ENCODE measurements around the gene CDH12.
"Not testable (repeated sequence)": the region's sequence is repeated elsewhere in the genome, so short reads cannot be mapped to it uniquely, and the experiment has no call there.

CDH12 gene

DNA sequence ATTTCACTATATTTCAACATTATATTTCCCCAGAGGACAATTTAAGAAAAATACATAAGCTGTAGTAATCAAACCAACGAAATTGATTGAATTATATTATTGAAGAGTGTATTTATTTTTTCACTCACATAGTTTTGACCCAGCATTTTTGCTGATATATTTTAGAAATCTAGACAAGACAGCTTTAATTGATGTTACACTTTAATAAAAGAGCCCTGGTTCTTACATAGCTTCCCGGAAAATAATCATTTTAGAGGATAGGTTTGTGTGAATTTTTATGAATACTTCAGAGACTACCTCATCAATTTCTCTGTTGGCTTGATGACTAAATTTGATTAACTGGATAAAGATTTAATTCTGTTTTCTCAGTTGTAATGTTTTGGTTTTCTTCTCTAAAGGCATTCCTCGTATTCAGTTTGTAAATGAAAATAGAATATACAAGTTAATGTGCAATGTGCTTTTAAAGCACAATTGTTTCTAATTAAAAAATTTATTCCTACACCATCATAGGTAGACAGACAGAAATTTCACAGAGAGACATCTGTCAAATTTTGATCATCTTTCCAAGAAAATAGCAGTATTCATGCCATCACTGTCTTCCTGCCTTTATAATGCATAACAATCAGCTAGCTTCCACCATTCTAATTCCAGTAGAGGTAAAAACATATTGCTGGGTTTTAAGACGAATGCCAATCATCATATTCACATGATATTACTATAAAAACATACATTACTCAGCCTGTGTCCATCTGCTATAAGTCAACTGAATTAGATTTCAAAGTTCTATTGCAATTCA, 441.4 kb downstream of the CDH12 start:
- ATAC-seq = no peak

DNA sequence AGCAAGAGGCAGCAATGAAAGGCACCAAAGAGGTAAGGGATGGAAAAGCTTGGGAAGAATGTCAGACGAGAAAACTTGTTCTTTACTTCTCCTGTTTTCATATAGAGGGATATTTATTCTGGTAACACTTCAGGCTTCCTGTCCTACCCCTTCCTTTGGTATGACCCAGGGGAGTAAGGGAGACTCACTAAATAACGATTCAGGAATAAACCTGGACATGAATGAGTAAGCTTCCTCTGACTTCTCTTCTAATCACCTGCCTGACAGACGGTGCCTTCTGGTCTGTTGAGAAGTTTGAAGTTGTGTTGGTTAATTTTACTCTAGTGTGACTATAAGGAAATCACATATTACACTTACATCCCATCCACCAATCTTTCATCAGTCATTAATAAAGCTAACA, 461.2 kb downstream of the CDH12 start:
- ATAC-seq = no peak

DNA sequence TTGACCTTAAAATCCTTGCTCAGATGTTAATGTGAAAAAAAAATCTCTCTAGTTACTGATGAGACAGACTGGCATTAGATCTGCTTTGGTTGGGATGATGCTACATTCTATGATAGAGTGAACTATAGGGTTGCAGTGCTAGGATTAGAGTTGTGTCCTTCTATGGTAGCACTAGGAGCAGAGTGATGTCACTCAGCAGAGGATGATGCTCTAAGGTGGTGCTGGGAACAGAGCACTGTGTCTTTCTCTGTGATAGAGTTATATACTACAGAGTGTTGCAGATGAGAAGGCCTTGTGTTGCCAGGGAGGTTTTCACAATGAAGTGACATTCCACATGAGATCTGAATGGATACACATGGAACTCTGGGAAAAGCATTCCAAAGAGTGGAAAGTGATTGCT, 462.3 kb downstream of the CDH12 start:
- ATAC-seq = no peak

DNA sequence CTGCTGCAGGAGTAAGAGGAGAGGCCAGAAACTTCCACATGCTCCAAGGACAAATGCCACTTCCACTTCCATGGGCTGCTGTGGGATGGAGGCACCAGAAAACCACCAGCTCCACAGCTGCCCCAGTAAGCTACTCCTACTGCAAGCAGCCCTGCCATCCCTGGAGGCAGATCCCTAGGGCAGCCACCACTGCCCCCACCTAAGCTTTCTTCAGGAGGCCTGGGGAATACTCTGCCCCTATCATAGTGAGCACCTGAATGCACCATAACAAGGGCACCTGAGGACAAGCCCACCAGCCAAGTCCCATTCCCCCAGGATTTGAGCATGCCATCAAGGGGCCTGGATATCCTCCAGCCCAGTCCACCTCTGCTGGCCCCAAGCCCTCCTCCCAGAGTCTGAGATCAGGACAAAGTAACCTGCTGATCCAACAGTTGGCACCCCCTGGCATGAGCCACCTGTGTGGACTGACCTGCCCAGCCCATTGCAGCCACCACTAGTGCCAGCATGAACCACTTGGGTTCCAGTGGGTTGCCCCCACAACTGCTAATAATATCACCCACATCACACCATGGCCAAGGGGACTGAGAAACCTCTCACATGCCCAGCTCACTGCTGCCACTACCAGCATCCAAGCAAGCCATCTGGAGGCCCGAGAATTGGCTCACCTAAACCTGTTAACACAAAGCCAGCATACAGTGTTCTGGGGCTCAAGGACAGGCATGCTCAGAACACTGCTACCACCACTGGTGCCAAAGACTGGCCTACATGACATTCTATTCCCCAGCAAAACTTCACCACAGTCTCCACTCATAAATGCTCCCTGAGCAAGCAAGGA, 480.1 kb downstream of the CDH12 start:
- no peak for ATAC-seq

DNA sequence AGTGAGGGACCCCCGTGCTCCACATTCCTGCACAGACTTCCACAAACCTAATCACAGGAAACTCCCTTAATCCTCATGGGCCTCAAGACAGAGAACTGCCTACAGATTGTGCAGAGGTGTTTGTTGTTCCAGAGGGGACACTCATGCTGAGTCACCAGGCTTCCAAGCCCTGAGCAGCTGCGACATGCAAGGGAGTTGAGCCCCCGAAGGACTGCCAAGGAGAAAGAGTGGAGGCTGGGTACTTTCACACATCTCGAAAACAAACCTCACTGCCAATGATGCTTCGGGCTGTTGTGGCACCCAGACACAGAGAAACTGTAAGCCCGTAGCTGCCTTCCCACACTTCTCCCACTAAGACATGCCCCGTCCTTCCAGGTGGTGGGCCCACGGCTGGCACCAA, 480.8 kb downstream of the CDH12 start:
- ATAC-seq = no peak

DNA sequence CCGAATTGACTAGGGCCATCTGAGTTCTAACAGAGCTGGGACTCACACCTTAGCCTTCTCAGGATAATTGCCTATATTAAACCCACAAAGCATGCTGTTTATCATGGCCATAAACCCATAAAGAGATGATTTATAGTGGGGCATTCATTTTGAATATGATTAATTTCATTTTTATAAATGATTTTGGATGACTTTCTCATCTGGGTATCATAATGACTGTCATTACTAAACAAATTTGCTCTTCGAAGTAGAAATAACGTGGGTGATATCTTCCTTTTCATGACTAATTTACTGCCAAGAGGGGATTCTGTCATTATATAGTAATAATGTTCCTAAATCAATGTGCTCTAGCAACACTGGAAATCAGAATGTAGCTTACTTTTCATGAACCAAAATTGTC, 498.2 kb downstream of the CDH12 start:
- no peak for ATAC-seq

DNA sequence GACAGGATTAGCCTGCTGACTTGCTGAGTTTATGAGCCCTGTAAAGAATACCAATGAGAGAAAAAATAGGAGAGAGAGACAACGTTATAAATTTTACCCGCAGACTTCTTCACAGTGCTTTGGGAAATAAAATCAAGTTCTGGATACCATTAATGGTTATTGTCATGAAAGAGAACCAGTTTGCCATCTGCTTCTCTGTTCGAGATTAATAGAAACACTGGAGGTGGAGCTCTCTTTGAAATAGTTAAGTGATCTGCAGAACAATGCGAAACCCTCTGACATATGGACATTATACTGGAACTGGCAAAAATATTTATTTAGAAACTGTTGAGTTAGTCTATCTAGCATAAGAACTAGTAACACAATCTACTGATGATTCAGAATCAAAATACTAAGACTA, 500.7 kb downstream of the CDH12 start:
- ATAC-seq = no peak

DNA sequence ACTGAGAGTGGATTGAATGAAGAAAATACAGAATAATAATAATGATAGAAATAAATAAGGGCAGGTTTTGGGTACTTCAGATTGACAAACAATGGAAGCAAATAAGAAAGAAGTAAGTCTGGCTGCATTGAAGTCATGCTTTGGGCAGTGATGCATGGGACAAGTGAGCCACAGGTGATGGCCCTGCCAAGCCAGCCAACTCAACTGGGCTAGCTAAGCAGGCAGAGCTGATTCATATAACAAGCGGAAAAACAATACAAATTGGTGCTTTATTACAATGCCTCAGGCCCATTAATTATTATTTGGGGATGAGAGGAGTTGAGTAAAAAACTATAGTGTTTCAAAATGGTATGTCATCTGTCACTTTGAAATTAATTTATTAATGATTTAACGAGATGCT, 502.0 kb downstream of the CDH12 start:
- no peak for ATAC-seq

DNA sequence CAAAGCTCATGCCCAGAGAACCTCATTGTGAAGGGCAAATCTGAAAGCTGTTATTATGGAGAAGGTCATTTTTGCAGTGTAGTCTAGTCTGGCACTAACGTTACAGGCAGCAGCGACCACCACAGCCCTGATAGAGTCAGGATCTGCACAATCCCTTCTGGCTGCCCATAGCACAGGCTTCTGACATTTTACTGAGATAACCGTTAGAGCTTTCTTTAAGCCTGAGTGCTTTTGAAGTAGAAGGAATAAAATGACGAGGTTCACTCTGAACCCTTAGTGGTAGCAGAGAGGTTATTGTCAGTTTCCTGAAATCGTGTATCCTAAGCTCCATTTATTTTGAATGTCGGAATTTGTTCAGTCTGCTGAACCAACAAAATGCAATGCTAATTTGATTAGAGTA, 505.1 kb downstream of the CDH12 start:
- no peak for ATAC-seq

DNA sequence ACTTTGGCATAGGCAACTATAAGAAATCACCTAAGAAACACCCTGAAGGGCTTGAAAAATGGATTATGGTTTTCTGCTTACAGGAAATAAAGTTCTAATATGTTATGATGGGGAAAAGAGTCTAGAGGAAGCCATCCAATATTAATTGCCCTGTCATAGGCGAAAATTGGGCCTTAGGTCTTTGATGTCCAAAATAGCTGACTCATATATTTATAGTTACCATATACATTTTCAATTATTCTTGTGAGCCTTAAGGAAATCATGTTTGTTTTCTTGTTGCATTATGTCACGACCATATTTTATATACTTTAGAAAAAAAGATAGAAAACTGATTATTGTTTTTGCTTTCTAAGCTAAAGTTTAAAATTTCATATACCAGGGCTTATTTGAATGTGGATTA, 509.1 kb downstream of the CDH12 start:
- ATAC-seq = no peak

DNA sequence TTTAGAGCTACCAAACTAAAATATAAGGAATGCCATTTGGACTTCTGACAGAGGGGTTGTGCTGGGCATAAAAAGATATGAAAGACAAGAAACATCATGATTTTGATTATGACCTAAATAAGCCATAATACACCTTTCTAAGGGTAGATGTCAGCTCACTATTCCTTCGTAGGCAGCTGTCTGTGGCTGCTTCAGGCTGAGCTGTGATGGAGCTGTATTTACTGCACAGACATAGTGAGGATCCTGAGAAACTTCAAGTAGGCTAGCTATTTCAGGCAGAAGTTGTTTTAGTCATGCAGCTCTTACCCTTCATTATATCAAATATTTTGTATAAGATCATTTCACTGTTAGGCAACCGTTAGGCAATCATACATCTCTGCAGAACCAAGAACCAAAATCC, 511.7 kb downstream of the CDH12 start:
- ATAC-seq = no peak

DNA sequence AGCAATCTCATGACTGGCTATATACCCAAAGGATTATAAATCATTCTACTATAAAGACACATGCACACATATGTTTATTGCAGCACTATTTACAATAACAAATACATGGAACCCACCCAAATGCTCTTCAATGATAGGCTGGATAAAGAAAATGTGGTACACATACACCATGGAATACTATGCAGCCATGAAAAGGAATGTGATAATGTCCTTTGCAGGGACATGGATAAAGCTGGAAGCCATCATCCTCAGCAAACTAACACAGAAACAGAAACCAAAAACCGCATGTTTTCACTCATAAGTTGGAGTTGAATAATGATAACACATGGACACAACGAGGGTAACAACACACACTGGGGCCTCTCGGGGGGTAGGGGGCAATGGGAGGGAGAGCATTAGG, 520.2 kb downstream of the CDH12 start:
- not testable (repeated sequence) for ATAC-seq

DNA sequence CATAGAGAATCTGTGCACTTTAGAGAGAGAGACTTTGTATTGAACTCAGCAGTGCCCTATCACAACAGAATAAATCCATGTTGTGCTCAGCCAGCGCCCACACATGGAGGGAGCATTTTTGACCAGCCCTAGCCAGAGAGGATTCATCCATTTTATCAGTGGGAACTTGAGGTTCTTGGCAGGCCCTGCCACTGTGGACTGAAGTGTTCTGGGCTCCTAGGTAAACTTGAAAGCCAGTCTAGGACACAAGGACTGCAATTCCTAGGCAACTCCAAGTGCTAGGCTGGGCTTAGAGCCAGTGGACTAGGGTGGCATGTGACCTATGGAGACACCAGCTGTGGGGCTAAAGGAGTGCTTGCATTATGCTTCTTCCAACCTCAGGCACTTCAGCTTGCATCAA, 523.5 kb downstream of the CDH12 start:
- ATAC-seq = no peak

DNA sequence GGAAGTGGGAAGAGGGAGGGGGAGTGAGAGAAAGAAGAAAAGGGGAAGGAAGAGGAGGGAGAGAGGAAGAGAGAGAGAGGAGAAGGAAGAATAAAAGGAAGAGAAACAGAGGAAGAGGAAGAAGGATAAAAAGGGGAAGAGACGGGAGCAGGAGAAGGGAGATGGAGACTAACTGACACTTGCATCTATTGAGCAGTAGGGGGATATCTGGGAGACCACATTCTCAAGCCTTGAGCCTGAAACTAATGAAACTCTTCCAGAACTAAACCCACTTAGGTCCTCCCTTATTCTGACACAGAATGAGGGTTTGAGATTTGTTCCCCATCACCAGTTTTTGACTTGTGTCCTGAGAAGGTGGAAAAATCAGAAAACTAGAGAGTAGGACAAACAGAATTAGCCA, 533.3 kb downstream of the CDH12 start:
- ATAC-seq = no peak

DNA sequence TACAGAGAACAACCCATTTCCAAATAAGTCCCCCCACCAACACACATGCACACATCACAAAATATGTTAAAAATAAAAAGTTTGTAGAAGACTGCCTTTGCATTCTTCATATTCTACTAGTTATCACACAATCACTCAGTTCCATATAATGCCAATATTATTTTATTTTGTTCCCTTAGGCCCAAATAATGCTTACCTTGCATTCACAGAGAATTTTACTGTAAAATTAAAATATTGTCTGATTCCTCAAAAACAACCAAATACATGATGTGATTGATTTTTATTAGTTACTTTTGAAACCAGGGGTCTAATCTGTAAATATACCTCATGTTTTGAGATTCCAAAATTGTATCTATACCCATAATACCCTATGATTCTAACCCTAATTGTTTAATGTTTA, 536.9 kb downstream of the CDH12 start:
- ATAC-seq = no peak

DNA sequence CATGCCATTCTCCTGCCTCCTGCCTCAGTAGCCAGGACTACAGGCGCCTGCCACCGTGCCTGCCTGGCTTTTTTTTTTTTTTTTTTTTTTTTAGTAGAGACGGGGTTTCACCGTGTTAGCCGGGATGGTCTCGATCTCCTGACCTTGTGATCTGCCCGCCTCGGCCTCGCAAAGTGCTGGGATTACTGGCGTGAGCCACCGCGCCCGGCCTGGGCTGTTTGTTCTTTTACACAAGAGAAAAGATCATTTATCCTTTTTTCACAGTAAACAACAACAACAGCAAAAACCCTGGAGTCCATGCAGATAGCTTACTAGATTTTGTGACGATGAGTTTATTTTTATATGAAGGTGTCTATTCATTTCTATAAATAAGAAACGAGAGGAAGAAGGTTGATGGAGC, 538.1 kb downstream of the CDH12 start:
- not testable (repeated sequence) for ATAC-seq

DNA sequence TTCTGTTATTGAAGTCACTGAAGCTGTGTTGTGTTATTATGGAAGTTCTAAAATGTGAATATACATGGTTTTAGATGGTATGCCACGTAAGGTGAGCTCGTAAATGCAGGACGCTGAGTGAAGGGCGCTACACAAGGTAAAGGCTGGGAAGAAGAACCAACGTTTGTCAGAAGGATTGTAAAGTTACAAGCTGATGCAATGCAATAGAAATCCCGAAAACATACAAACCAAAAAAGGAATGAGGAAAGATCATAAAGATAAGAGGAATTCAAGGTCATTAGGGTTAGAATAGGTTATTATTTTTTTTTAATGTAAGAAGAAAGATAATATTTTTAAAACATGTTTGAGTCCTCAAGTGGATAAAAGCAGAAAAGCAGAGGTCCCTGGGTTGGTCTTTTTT, 538.6 kb downstream of the CDH12 start:
- ATAC-seq = no peak

DNA sequence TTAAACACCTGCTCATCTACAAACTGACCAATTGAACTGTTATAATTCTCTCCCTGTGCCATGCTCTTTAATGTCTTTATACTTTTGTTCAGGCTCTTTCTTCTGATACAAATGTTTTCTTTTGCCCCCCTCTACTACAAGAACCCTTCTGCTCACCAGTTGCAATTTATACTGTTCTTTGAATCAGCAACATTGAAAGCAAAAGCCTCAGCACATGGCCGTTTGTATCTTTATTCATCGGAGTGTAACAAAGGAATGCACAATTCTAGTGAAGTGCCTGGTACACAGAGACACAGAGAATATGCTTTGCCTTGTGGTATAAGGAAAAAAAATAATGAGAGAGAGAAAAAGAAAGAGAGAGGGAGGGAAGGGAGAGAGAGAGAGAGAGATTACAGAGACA, 547.1 kb downstream of the CDH12 start:
- no peak for ATAC-seq

DNA sequence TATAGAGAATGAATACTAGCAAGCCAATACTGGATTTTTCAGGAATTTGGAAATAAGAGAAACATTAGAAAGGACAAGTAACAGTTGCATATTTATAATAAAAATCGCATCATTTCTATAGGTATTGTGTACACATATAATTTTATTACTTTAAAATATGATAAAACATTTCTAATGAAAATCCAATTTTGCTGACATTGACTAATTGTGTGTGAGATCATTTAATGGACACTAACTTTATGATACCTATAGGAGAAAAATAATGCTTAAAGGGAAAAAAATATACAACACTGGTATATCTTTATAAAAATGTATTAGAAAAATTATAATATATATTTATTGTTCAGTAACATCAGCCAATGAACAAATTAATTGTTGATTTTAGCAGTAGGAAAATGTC, 557.3 kb downstream of the CDH12 start:
- ATAC-seq = no peak

DNA sequence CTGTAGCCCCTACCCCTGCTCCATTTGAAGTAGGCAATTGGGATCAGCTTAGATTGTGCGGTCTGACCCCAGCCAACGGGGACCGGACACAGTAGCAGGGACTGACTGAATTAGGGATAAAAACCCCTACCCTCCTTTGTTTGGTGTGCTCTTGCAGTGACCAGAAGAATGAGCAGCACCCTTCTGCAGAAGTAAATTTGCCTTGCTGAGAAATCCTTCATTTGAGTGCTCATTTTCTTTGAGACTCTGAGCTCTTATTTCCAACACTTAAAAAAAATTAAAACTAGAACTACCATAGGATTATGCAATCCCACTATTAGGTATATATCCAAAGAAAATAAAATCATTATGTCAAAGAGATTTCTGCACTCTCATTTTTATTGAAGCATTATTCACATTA, 560.0 kb downstream of the CDH12 start:
- no peak for ATAC-seq

DNA sequence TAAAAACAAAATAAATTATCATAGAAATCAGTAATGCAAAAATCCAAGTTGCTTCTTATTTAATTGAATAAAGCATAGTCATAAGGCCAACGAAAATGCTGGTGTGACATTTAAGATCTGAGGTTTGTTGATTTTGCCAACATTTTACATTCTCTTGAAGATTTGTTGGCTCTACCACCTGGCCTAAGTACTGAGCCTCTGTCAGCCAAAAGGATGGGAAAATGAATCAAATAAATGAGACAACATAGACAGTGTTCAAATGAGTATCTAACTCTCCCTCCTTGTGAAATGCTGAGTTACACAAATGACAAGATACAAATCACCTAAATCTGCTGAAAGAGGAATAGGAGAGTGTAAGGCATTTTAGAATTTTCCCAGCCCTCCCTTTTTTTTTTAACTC, 575.0 kb downstream of the CDH12 start:
- no peak for ATAC-seq

DNA sequence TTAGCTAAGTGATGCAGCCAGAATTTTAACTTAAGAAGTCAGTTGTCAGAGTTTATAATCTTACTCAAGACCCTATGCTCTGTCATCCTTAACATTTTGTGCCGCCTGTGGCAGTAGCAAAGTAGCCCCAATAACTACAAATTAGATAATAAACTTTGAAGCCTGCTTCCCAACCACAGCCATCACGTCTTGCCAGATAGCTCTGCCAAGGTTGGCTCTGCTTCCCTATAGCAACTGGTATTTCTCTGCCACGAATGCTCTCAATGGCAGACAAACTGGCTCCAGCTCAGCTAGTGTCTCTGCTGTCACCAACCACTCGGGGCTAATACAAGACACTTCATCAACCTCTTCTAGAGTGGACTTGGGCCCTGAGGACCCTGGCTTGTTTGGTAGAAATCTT, 576.1 kb downstream of the CDH12 start:
- no peak for ATAC-seq

DNA sequence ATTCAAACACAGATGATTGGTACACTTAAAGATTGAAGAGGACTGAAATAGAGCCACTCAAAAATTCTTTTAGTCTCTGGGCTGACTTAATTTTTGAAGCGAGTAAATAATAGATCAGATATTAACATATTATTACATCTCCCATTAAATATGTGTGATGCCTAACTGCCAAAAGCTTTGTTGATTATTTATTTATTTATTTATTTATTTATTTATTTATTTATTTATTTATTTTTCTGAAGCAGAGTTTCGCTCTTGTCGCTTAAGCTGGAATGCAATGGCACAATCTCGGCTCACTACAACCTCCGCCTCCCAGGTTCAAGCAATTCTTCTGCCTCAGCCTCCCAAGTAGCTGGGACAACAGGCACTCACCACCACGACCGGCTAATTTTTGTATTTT, 587.3 kb downstream of the CDH12 start:
- ATAC-seq = not testable (repeated sequence)

DNA sequence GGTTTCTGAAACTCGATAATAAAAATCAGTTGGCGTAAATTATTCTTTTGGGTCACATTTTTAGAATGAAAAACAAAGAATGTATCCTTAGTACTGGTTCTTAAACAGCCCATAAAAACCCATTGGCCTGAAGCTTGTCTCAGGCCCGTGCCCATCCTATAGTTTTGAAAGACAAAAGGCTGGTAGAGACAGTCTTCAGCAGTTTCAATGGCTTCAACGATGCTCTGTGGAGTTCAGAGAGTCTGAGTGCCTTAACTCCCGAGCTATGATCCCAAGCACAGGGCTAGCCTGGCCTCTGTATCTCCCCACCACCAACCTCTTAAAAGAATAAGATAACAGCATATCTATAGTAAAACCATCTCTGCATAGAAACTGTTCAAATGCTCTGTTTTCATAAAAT, 595.0 kb downstream of the CDH12 start:
- no peak for ATAC-seq
